ENCODE measurements around the gene ZNF576.
"Not testable (repeated sequence)": the region's sequence is repeated elsewhere in the genome, so short reads cannot be mapped to it uniquely, and the experiment has no call there.

ZNF576 gene

DNA sequence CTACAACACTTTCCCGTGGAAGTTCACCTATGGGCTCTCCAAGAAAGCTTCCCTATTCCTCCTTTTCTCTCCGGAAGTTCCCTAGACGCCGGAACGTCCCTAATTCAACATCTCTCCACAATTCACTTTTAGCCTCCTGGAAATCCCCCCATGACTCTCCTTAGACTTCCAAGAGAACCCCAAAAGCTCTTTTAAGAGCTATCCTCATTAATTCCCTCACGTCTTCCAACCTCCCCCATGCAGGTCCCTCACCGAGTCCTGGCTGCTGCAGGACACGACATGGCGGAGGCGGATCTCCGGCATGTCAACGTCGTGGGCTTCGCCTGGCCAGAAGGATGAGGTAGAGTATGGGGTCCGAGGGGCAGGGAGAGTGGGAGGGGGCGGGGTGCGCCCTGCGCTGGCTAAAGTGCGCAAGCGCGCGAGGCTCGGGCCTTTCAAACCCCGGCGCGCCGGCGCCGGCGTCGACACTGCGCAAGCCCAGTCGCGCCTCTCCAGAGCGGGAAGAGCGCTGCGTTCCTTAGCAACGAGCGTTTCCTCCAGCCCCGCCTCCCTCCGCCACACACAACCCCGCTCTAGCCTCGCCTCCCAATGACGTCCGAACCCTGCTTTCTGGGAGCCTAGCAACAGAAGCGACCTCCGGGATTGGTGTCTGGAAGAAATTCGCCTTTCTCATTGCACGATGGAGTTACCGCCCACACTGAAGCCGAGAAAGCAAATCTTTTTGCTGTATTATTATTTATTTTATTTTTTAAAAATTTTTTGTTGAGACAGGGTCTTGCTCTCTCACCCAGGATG, 21.0 kb upstream of the ZNF576 start, which contains the start of the genes PINLYP and XRCC1:
Gene PINLYP, plus strand, starts transcription at position 646 of the 795 bp plus-strand sequence. CDS start 1,391 bp downstream, outside the sequence.
Gene XRCC1, minus strand, starts transcription at position 372 of the 795 bp plus-strand sequence. Its CDS starts 69 bp downstream, at position 303.
- DNase-seq = peak; percentile 97 to 98

DNA sequence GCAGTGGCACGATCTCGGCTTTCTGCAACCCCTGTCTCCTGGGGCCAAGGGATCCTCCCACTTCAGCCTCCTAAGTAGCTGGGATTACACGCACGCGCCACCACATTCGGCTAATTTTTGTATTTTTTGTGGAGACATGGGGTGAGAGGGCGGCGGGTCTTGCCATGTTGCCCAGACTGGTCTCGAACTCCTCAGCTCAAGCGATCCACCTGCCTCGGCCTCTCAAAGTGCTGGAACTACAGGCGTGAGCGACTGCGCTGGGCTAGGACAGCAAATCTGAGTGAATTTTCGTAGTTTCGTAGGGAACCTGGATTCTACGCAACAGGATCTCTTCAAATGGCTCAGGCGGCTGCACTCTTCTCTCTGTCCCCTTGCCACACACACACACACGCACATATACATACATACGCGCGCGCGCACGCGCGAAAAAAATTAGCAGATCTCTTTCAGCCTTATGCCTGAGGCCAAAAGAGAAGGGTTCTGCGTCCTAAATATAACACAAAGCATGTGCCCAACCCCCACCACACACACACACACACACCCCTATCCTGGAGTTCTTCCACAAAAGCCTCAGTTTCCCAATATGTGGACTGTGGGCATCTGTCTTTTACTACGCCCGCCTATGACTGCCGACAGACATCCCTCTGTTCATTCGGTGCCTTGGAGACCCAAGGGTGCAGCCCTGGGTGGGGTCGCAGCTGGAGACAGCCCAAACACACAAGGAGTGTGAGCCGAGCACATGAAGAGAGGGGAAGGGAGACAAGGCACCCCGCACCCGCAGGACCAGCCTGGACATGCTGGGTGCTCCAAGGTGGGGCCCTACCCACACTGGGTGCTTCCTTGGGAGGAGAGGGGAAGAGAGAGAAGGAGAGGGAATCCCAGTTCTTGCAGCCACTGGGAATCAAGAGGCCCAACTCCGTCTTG, 20.2 kb upstream of the ZNF576 start:
- no peak for DNase-seq

DNA sequence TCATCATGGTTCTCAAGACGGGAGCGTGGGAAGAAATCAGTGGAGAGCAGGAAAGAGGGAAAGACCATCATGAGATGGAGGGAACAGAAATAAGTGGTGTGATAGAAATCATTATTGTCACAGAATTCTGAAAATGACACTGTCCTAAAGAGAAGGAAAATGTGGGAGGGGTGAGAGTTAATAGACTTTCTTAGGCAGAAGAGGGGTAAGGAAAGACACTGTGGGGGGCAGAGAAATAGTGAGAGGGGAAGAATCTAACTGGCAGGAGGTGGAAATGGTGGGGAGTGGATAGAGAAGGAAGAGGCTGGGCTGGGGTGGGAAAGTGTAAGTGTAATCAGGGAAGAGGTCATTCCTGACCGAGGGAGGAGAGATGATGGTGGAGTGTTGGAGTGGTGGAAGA, 17.6 kb upstream of the ZNF576 start:
- DNase-seq = no peak

DNA sequence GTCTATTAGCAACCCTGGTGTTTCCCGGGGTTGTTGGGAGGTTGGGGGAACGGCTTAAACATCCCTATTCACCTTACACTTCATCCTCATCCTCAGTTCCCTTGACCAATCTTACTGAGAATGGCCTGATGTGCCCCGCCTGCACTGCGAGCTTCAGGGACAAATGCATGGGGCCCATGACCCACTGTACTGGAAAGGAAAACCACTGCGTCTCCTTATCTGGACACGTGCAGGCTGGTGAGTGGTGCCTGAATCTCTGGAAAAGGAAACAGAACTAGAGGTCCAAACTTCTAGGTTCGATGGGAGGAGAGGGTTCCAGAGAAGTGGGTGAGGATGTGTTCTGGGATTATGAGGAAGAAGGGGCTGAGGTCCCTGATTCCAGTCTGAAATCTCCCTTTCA, 14.9 kb upstream of the ZNF576 start:
- no peak for DNase-seq

DNA sequence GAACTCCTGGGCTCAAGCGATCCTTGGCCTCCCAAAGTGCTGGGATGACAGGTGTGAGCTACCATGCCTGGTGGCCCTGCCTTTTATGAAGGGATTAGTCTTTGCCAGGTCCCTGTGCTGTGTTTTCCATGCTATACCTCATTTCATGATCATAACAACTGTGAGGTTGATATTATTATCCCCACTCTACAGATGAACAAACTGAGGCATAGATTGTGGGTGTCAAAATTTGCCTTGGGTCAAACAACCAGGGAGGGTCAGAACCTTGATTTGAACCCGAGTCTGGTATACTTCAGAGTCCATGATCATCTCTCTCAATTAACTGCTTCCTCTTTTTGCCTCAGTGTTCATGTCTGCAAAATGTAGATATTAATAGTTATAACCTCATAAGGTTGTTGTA, 13.9 kb upstream of the ZNF576 start:
- no peak for DNase-seq

DNA sequence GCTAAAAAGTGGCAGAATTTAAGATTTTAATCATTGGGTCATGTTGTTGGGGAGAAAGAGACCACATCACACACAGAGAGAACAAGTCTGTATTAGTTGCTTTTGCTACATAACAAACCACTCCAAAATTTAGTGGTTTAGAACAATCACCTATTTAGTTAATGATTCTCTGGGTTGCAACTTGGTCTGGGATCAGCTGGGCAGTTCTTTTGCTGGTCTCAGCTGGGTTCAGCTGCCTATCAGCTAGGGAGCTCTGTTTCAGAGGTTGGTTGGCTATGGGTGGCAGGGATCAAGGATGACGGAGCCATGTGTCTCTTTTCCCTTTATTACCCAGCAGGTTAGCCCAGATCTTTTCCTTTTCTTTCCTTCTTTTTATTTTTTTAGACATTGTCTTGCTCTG, 11.9 kb upstream of the ZNF576 start:
- no peak for DNase-seq

DNA sequence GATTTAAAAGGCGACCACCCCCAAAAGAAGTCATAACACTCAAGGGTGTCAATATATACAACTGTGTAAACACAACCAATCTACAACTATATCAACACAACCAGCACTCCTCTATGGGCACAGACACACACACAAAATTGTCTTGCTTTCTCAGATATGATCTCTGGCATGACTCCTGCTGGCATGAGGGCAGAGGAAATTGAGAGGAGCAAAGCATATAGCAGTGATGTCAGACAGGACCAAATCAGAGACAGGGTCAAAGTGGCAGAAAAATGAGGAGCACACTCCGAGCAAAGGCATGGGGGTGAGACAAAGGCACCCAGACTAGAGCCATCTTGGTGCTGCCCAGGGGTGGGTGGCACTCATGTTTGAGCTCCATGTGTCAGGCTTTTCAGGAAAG, 10.0 kb upstream of the ZNF576 start:
- no peak for DNase-seq

DNA sequence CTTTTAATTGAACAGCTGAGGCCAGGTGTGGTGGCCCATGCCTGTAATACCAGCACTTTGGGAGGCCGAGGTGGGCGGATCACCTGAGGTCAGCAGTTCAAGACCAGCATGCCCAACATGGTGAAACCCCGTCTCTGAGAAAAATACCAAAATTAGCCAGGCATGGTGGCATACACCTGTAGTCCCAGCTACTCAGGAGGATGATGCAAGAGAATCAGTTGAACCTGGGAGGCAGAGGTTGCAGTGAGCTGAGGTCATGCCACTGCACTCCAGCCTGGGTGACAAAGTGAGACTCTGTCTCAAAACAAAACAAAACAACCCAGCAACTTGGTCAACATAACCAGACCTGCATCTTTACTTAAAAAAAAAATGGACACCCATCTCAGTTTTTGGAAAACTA, 9.4 kb upstream of the ZNF576 start:
- DNase-seq = not testable (repeated sequence)

DNA sequence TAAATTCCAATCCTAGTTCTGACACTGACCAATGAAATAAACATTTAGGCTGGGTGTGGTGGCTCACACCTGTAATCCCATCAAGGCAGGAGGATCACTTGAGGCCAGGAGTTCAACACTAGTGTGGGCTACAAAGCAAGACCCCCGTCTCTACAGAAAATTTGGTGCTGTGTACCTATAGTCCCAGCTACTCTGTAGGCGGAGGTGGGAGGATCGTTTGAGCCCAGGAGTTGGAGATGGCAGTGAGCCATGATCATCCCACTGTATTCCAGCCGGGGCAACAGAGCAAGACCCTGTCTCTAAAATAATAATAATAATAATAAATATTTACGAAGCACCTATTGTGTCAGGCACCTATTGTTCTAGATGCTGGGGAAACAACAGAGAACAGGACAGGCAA, 7.1 kb upstream of the ZNF576 start:
- no peak for DNase-seq

DNA sequence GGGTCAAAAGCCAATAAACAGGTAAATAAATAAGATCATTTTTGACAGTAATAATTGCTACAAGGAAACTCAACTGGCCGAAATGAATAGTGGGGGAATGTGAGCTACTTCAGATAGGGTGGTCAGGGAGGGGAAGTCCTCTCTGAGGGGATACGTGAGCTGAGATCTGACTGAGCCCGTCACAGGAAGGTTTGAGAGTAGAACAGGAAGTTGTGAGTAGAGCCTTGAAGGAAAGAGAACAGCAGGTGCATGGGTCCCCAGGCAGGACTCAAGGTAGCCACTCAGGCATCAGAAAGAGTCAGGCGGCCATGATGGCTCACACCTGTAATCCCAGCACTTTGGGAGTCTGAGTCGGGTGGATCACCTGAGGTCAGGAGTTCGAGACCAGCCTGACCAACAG, 6.7 kb upstream of the ZNF576 start:
- DNase-seq = no peak

DNA sequence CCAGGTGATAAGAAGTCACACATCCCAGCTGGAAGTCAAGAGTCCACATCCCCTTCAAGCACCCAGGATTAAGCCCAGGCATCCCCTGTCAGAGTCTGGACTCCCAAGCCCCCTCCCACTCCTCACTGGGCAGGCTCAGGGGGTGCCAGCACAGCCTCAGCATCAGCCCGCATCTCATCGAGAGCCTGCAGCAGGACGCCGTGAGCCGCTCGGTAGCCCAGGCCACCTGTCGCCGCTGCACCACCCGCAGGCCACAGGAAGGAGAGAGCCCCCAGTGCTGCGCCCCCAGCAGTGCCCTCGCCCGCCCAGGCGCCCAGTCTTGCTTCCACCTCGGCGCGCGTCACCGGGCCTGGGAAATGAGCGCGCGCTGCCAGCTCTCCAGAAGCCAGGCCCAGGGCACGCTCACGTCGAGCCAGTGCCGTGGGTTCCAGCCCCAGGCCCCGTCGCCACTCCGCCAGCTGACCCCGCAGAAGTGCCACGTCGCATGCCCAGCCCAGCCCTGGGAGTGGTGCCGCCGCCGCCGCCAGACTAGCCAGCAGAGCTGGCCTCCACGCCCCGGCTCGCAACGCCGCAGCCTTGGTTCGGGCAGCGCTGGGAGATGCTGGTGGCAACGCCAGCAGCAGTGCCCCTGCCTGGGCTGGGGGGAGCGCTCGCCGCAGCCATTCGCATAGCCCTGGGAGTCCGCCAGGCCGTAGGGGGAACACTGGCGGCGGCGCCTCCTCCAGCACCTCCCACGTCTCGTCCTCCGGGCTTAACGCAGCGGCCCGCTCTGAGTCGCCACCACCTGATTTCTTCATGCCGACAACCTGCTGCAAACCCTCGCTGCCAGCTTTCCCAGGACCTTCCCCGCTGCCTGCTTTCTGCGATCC, 4.3 kb upstream of the ZNF576 start:
- no peak for DNase-seq

DNA sequence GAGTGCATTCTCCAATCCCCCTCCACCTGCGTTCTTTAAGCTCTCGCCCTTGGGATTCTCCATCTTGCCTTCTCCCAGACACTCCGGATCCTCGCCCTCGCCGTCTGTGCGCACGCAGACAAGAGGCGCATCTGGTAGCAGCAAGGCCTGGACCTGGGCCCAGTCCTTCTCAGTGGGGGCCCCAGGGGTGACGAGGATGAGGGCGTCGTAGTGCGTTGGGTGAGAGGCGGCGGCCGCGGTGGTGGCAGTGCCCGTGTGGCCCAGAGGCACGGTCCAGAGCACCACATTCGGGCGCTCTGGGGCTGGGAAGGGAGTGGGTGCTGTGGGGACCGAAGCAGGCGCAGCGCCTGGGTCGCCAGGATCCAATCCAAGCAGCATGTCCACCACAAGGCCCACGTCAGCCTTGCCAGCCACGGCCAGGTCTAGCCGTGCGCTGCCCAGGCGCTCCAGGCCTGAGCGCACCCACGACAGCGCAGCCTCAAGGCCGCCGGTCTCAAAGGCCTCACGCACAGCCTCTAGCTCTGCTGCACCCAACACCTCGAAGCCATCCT, 3.5 kb upstream of the ZNF576 start:
- no peak for DNase-seq

DNA sequence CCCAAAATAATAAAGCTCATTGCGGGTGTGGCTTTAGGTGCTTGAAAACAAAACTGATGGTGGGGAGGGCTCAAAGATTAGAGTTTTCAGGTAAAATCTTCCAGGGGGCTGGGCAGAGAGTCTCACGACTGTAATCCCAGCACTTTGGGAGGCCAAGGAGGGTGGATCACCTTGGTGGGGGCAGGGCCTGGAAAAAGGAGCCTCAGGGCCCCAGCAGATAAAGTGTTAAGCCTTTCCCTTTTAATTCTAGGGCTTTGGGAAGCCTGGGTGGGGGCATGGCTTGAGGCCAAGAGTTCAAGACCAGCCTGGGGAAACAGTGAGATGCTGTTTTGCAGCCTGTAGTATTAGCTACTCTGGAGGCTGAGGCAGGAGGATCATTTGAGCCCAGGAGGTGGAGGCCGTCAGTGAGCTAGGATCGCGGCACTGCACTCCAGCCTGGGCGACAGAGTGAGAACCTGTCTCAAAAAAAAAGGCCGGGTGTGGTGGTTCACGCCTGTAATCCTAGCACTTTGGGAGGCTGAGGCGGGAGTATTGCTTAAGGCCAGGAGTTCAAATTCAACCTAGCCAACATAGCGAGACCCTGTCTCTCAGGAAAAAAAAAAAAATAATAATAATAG, 2.2 kb upstream of the ZNF576 start:
- DNase-seq = no peak

DNA sequence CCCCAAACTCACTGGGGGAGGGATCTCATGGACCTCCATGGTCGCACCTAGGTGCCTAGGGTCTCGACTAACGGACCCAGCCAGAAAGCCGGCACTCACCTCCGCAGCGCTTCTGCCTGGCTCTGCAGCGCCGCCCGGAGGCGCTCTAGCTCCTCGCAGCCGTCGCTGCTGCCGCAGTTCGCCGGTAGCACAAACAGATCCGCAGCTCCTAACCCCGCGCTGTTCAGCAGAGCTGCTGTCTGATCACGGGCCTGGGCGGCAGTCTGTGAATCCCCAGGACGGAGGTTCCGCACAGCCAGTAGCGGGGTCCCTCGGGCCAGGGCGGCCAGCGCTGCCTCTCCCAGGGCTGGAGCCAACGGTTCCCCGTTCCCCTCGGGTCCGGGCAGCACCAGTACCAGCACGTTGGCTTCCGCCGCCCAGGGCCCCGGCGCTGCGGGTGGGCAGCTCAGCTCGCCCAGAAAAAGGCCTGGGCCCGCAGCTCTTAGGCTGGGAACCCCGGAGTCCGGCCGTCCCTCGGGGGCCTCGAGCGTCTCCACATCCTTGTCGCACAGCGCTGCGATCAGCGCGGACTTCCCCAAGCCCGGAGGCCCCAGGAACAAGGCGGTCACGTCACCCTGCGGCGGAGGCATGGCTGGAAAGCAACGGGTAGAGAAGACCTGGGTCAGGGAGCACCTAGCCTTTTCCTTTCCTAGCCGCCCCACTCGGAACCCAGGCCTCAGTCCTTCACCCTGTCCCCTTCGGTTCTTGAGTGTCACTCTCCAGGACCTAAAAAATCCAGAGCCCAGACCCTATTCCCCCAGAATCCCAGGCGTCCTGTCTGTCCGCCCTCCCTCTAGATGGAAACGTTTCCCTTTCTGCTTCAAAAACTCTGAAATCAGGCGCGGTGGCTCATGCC, 1.4 kb upstream of the ZNF576 start:
- DNase-seq = peak; percentile 62 to 67

DNA sequence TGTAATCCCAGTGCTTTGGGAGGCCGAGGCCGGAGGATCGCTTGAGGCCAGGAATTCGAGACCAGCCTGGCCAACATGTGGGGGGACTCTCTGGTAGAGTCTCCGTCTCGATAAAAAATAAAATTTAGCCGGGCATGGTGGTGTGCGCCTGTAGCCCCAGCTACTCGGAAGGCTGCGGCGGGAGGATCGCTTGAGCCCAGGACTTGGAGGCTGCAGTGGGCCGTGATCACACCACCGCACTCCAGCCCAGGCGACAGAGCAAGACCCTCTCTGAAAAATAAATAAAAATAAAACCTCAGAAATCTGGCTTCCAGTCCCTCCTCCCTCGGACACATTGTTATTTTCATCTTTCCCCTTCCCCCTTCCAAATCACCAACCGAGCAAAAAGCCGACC, 793 bp upstream of the ZNF576 start:
- no peak for DNase-seq

DNA sequence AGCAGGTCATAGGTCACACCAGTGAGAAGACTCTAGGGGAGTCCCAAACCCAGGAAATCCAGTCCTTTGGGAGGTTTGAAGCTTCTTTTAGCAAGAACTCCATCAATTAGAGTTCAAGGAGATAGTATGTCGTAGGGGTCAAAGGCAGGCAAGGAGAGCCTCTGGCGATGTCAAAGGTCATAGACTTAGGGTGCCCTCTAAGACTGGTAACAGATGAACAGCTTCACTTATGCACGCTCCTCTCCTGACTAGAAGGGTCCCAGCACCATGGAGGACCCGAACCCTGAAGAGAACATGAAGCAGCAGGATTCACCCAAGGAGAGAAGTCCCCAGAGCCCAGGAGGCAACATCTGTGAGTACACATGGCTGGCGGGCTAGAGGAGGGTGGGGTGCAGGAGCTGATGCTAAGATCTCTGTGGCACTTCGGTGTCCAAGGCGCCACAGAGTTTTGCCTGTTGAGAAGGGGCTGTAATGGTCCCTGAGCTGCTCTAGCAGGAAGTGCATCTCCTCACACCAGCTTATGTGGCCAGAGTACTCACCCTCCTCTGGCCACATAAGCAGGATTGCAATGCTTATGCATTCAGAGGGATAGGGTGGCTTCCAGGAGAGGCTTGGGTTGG, 557 bp downstream of the ZNF576 start:
- DNase-seq = no peak

DNA sequence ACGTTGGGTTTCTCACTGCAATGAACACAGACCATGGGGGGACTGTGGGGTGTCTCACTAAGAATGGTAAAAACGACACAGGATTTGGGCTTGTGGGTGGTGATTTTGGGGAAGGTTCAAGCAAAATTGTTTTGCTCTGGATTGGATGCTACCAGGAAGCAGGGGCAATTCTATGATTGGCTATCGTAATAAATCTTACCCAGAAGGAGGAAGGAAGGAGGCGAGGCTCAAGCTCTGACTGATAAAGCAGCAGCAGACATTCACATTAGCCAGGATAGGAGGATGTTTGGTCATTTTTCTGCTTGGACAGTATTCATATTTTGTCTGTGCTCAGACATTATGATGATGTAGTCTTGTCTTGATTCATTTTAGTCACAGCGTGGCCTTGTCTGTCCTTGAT, 1.5 kb downstream of the ZNF576 start:
- DNase-seq = no peak

DNA sequence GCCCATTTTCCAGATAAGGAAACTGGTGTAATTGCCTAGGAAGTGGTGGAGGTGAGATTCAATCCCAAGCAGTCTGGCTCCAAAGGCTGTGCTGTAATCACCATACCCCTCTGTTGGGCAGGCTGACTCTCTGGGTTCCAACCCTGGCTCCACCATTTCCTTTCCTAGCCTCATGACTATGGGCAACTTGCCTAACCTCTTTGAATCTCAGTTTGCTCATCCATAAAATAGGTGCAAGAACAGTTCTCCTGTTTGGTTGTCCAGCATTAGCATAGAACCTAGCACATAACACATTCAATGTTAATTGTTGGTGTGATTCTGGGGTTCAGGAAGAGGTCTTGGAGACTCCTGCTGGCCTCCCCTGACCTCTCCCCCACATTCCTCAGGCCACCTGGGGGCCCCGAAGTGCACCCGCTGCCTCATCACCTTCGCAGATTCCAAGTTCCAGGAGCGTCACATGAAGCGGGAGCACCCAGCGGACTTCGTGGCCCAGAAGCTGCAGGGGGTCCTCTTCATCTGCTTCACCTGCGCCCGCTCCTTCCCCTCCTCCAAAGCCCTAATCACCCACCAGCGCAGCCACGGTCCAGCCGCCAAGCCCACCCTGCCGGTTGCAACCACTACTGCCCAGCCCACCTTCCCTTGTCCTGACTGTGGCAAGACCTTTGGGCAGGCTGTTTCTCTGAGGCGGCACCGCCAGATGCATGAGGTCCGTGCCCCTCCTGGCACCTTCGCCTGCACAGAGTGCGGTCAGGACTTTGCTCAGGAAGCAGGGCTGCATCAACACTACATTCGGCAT, 2.2 kb downstream of the ZNF576 start:
- no peak for DNase-seq

DNA sequence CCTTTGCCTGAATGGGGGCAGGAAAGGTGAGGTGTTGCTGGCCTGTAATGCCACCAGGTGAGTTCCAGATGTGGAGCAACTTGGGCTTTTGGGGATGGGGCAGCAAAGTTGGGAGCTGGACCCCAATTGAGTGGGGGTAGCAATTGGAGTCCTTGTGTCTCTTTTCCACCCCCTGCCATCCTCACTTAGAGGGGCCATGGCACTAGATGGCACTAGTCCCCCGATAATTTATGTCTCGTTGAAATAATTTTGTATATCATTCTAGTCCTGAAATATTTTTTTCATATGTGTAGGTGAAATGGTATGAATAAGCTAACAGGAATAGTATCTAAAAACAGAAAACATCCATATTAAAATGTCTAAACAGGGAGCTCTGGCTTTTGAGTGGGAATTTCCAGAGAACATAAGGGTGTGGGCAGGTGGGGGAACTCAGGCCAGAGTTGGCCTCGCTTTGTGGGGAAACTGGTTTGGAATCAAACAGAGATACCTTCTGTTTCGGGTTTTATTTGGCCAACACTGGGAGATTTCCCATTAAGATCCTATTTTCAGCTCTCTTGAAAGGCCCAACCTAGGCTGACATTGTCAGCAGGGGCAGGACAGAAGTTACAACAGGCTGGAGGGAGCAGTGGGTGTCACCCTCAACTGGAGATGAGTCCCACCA, 3.4 kb downstream of the ZNF576 start:
- no peak for DNase-seq
